Progenitor cell of endocrine pancreas (in vitro differentiated cells): ENCODE results near the gene ERG28. TPM values are rescaled to one million over a fixed set of nuclear protein-coding genes. Genes with fewer than 3 reads are reported as not detected.
A peak's percentile ranks its signal among the peaks of the same experiment; 100 is the strongest.

Experiments used
- DNase-seq: peaks from one replicate; pipeline ENCODE4 v3.0.0; 2021; ENCODE audit warnings: low spot score; ENCODE audit not compliant: unreplicated experiment
- H3K27ac Mint-ChIP-seq: 2 replicates; pipeline ENCODE4 v1.8.0; 2021; ENCODE audit warnings: mild to moderate bottlenecking, moderate library complexity, mixed read lengths
- H3K27me3 Mint-ChIP-seq: 2 replicates; pipeline ENCODE4 v1.8.0; 2021; ENCODE audit warnings: mixed read lengths
- H3K36me3 Mint-ChIP-seq: 2 replicates; pipeline ENCODE4 v1.8.0; 2022; ENCODE audit warnings: mixed read lengths; ENCODE audit not compliant: insufficient read depth
- H3K4me1 Mint-ChIP-seq: 2 replicates; pipeline ENCODE4 v1.8.0; 2021; ENCODE audit warnings: low read depth, mixed read lengths
- H3K4me3 Mint-ChIP-seq: 2 replicates; pipeline ENCODE4 v1.8.0; 2021; ENCODE audit warnings: low read depth, mild to moderate bottlenecking, moderate library complexity, mixed read lengths
- H3K9me3 Mint-ChIP-seq: 2 replicates; pipeline ENCODE4 v1.8.0; 2021; ENCODE audit warnings: low read depth, mixed read lengths
- CTCF ChIP-seq: fragments of 200-600 bp; sonication (generic); IDR thresholded peaks from one replicate; pipeline ENCODE4 v1.5.0; 2021; ENCODE audit warnings: antibody characterized with exemption, mild to moderate bottlenecking; ENCODE audit not compliant: unreplicated experiment
- total RNA-seq: library from RNA; stranded (reverse); gene quantifications from 2 replicates; pipeline ENCODE4 v1.2.1, GENCODE V29; 2021

The ERG28 gene
- total RNA-seq, 1 donor from 2014 or later: 27.8 TPM

GRCh38 chr14:75650253-75651058 is 10.2 kb downstream of the ERG28 start:
- no peak for DNase-seq
- H3K36me3 Mint-ChIP-seq: peaks cover 22% of the 10 kb centered on the region
- H3K9me3 Mint-ChIP-seq: no peaks in the 10 kb centered on the region
- H3K4me3 Mint-ChIP-seq: no peak overlapping the region
- H3K27me3 Mint-ChIP-seq: no peaks in the 10 kb centered on the region
- H3K27ac Mint-ChIP-seq: peak overlapping the region; percentile 35
- TF ChIP-seq CTCF: no peak
- peaks cover 9% of the 10 kb centered on the region for H3K4me1 Mint-ChIP-seq

GRCh38 chr14:75649773-75650172 is 10.9 kb downstream of the ERG28 start:
- H3K9me3 Mint-ChIP-seq: no peaks in the 10 kb centered on the region
- TF ChIP-seq CTCF: no peak
- no peak overlapping the region for H3K4me3 Mint-ChIP-seq
- H3K27ac Mint-ChIP-seq: peak overlapping the region; percentile 35
- H3K36me3 Mint-ChIP-seq: peaks cover 22% of the 10 kb centered on the region
- H3K4me1 Mint-ChIP-seq: peaks cover 9% of the 10 kb centered on the region
- H3K27me3 Mint-ChIP-seq: no peaks in the 10 kb centered on the region
- no peak for DNase-seq

GRCh38 chr14:75649337-75649736 is 11.3 kb downstream of the ERG28 start:
- no peak for TF ChIP-seq CTCF
- Mint-ChIP-seq H3K36me3 (peaks cover 21% of the 10 kb centered on the region), H3K4me3 (no peak overlapping the region), H3K27ac (no peak overlapping the region), H3K9me3 (no peaks in the 10 kb centered on the region), H3K27me3 (no peaks in the 10 kb centered on the region), H3K4me1 (peaks cover 9% of the 10 kb centered on the region)
- DNase-seq: no peak

- no peaks in the 10 kb centered on the region for H3K27me3 Mint-ChIP-seq
These were observed 12.4 kb downstream of the ERG28 start for GRCh38 chr14:75648066-75648838.

More at GRCh38 chr14:75648066-75648838, 12.4 kb downstream of the ERG28 start:
- Mint-ChIP-seq H3K4me3 (no peak overlapping the region), H3K27ac (peak overlapping the region; percentile 72), H3K36me3 (peaks cover 18% of the 10 kb centered on the region), H3K9me3 (no peaks in the 10 kb centered on the region), H3K4me1 (peaks cover 12% of the 10 kb centered on the region)
- TF ChIP-seq CTCF: no peak
- no peak for DNase-seq
